ENCODE measurements around the gene CNKSR2. TPM values are rescaled to one million over a fixed set of nuclear protein-coding genes. Genes with fewer than 3 reads are reported as not detected.

The CNKSR2 gene
- total RNA-seq, 2 donors from 2014 or later: 0.24 to 0.32 TPM

- DNase-seq: no peak
- Histone ChIP-seq H3K4me1 (no peaks in the 10 kb centered on the region), H3K27me3 (no peaks in the 10 kb centered on the region), H3K4me3 (no peak overlapping the region), H3K9ac (ENCODE audit: low read depth in 2 of 2, low read length in 2 of 2) (no peak overlapping the region), H3K36me3 (no peaks in the 10 kb centered on the region), H3K27ac (no peak overlapping the region), H3K9me3 (no peaks in the 10 kb centered on the region)
- no peak for TF ChIP-seq CTCF (IDR thresholded peaks at IDR 0.05)
- intact Hi-C loops (cut with DNase I): no loop called here
These were observed 52.9 kb downstream of the CNKSR2 start for GRCh38 chrX:21427086-21427485.

GRCh38 chrX:21437036-21437435 is 62.8 kb downstream of the CNKSR2 start:
- Histone ChIP-seq H3K27ac (no peak overlapping the region), H3K36me3 (no peaks in the 10 kb centered on the region), H3K4me1 (no peaks in the 10 kb centered on the region), H3K9me3 (no peaks in the 10 kb centered on the region), H3K4me3 (no peak overlapping the region), H3K27me3 (no peaks in the 10 kb centered on the region), H3K9ac (ENCODE audit: low read depth in 2 of 2, low read length in 2 of 2) (no peak overlapping the region)
- no peak for TF ChIP-seq CTCF (IDR thresholded peaks at IDR 0.05)
- DNase-seq: no peak
- intact Hi-C loops (cut with DNase I): no loop called here

GRCh38 chrX:21438792-21439191 is 64.6 kb downstream of the CNKSR2 start:
- no peaks in the 10 kb centered on the region for H3K4me1 ChIP-seq
- no peak overlapping the region for H3K9ac ChIP-seq (ENCODE audit: low read depth in 2 of 2, low read length in 2 of 2)
- H3K27ac ChIP-seq: no peak overlapping the region
- H3K36me3 ChIP-seq: no peaks in the 10 kb centered on the region
- H3K27me3 ChIP-seq: no peaks in the 10 kb centered on the region
- TF ChIP-seq CTCF (IDR thresholded peaks at IDR 0.05): no peak
- intact Hi-C loops (cut with DNase I): no loop called here
- H3K4me3 ChIP-seq: no peak overlapping the region
- no peak for DNase-seq
- H3K9me3 ChIP-seq: no peaks in the 10 kb centered on the region

GRCh38 chrX:21440911-21441310 is 66.7 kb downstream of the CNKSR2 start:
- no peaks in the 10 kb centered on the region for H3K4me1 ChIP-seq
- H3K4me3 ChIP-seq: no peak overlapping the region
- DNase-seq: no peak
- H3K9me3 ChIP-seq: no peaks in the 10 kb centered on the region
- H3K36me3 ChIP-seq: no peaks in the 10 kb centered on the region
- no peak overlapping the region for H3K27ac ChIP-seq
- TF ChIP-seq CTCF (IDR thresholded peaks at IDR 0.05): no peak
- intact Hi-C loops (cut with DNase I): no loop called here
- H3K9ac ChIP-seq (ENCODE audit: low read depth in 2 of 2, low read length in 2 of 2): no peak overlapping the region
- no peaks in the 10 kb centered on the region for H3K27me3 ChIP-seq

DNA sequence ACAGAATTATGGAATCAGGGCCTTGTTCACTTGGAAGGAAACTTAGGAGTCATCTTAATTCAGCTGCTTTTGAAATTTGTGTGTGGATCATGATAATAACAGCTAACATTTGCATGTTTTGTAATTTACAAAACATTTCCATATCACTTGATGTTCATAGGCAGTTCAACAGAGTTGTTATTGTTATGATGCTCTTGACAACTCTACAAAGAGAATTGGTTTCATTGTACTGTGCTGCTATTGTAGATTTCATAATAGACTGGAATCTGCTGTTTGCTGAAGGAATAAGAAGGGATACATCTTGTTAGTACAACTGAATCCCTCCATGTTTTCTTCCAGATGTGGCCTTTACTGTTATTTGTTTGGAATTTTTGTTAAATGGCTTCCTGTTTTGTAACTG is 83.5 kb downstream of the CNKSR2 start:
- Histone ChIP-seq H3K9me3 (no peaks in the 10 kb centered on the region), H3K27me3 (no peaks in the 10 kb centered on the region), H3K4me1 (no peaks in the 10 kb centered on the region), H3K9ac (ENCODE audit: low read depth in 2 of 2, low read length in 2 of 2) (no peak overlapping the region), H3K36me3 (no peaks in the 10 kb centered on the region), H3K4me3 (no peak overlapping the region), H3K27ac (no peak overlapping the region)
- intact Hi-C loops (cut with DNase I): no loop called here
- TF ChIP-seq CTCF (IDR thresholded peaks at IDR 0.05): no peak
- no peak for DNase-seq

GRCh38 chrX:21469071-21469470 is 94.9 kb downstream of the CNKSR2 start:
- Histone ChIP-seq H3K27me3 (no peaks in the 10 kb centered on the region), H3K4me1 (no peaks in the 10 kb centered on the region), H3K4me3 (no peak overlapping the region), H3K27ac (no peak overlapping the region), H3K9me3 (no peaks in the 10 kb centered on the region), H3K9ac (ENCODE audit: low read depth in 2 of 2, low read length in 2 of 2) (no peak overlapping the region), H3K36me3 (no peaks in the 10 kb centered on the region)
- TF ChIP-seq CTCF (IDR thresholded peaks at IDR 0.05): no peak
- intact Hi-C loops (cut with DNase I): no loop called here
- no peak for DNase-seq
